ENCODE measurements around the gene ZSWIM5.

Gene ZSWIM5

DNA sequence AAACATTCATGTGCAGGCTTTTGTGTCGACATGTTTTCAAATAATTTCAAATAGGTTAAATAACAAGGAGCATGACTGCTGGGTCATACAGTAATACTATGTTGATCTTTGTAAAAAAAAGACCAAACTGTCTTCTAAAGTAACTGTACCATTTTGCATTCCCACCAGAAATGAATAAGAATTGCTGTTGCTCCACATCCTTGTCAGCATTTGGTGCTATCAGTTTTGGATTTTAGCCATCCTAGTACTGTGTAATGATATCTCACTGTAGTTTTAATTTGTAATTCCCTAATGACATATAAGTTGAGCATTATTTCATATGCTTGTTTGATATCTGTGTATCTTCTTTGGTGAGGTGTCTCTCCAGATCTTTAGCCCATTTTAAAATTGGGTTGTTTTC lies 182.7 kb downstream of the ZSWIM5 start:
- no peak for DNase-seq (ENCODE audit: low read depth)

GRCh38 chr1:45018599-45019230 lies 187.7 kb downstream of the ZSWIM5 start:
- DNase-seq (ENCODE audit: low read depth), result peak; percentile 42

DNA sequence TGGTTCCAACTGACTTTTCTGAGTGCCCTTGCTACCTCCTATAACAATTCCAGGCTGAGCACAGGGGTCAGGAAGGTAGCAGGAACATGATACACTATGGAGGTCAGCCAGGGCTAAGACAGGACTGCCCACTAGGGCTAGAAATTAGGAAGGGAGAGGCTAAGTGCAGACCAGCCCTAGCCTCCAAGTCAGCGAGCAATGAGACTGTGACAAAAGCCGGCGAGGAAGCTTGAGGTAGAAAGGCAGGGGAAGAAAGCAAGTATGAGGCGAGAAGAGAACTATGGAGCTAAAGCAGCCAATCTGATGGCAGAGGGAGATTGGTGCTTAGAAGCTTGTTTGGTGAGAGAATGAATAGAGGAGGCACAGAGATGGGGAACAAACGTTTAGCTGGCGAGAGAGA lies 189.6 kb downstream of the ZSWIM5 start:
- no peak for DNase-seq (ENCODE audit: low read depth)

- DNase-seq (ENCODE audit: low read depth), result no peak
Measured at GRCh38 chr1:45016090-45016697, 190.2 kb downstream of the ZSWIM5 start.

DNA sequence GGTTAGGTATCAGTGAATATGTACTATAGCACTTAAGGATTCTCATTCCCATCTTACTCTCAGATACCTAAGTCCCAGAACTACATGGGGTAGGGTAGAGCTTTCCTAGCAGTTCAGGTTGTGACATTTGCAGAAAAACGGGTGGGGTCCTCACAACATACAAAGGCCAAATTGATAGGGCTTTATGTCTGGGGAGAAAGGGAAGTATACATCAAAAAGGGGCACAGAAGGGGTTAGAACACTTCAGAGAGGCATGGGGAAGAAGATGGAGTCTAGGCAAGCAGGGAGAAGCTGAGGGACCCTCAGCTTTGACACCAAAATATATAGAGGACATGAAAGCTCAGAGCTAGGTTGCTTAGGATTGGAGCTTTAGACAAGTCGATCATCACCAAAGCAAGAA lies 190.7 kb downstream of the ZSWIM5 start:
- DNase-seq (ENCODE audit: low read depth), result no peak

- peak; percentile 72 for DNase-seq (ENCODE audit: low read depth)
Measured at GRCh38 chr1:45014321-45015028, 191.9 kb downstream of the ZSWIM5 start.

DNA sequence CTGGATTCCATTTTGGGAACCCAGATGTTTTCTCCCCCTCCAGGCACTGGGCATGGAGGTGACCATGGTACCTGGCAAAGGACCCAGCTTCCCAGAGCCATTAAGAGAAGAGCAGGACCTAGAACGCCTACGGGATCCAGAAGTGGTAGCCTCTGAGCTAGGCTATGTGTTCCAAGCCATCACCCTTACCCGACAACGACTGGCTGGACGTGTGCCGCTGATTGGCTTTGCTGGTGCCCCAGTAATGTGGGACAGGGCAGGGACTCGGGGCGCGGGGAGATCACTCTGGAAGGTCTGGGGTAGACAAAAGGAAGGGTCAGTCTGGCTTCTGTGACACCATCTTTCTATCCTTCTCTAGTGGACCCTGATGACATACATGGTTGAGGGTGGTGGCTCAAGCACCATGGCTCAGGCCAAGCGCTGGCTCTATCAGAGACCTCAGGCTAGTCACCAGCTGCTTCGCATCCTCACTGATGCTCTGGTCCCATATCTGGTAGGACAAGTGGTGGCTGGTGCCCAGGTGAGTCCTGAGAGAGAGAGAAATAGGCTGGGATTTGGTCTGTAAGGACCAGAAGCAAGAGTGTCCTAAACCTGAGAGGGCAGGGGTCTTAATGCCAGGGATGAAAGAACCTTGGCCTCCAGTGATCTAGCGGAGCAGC lies 192.7 kb downstream of the ZSWIM5 start:
- DNase-seq (ENCODE audit: low read depth), result no peak

GRCh38 chr1:45012639-45013278 lies 193.6 kb downstream of the ZSWIM5 start:
- DNase-seq (ENCODE audit: low read depth), result peak; percentile 25

- DNase-seq (ENCODE audit: low read depth), result peak; percentile 83
Measured at GRCh38 chr1:45011837-45012638, 194.4 kb downstream of the ZSWIM5 start, which contains the start of gene UROD. Gene UROD, plus strand, starts transcription at chr1:45012254. Its CDS starts 12 bp downstream, at chr1:45012266.

DNA sequence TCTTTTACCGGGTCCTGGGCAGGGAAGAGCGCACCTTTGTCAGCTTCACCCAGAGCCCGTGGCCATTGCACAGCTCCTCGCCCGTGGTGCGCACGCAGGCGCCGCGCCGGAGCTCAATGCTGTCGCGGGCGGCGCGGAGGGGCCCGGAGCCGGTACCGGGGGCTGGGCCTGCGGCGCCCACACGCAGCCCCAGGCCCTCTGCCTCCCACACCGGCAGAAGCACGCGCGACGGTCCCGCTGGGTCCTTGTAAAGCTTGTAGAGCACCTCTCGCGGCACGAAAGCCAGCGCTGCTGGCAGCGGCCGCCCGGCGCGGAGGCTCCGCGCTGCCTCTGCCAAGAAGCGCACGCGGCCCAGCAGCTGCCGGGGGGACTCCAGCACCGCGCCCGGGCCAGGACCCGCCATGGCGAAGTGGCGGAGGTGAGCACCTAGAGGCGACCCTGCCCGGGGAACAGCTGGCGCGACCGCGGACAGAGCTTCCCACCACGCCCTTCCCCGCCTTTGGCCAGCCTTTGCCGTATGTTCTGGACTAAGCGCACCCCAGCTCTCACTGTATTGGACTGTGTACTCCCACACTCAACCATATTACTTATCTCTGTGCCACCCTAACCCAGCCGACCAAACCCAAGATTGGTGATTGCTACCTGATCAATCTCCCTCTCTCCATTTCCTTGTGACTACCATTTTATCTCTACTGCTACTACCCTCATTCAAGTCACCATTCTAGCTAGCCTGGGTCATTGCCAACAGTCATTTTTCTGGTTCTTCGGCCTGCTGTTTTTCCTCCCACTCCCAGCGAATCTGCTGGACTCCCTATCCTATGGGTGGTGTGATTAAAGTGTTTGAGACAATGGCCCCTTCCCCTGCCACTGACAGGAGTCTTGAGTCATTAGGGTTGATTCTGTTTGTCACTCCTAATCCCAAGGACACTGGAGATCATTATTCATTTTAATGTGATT lies 195.3 kb downstream of the ZSWIM5 start, which contains the start of gene HECTD3:
HECTD3 (minus strand) TSS at position 470 of the 957 bp plus-strand sequence; CDS start at position 403, 67 bp downstream.
- DNase-seq (ENCODE audit: low read depth), result peak; percentile 52

DNA sequence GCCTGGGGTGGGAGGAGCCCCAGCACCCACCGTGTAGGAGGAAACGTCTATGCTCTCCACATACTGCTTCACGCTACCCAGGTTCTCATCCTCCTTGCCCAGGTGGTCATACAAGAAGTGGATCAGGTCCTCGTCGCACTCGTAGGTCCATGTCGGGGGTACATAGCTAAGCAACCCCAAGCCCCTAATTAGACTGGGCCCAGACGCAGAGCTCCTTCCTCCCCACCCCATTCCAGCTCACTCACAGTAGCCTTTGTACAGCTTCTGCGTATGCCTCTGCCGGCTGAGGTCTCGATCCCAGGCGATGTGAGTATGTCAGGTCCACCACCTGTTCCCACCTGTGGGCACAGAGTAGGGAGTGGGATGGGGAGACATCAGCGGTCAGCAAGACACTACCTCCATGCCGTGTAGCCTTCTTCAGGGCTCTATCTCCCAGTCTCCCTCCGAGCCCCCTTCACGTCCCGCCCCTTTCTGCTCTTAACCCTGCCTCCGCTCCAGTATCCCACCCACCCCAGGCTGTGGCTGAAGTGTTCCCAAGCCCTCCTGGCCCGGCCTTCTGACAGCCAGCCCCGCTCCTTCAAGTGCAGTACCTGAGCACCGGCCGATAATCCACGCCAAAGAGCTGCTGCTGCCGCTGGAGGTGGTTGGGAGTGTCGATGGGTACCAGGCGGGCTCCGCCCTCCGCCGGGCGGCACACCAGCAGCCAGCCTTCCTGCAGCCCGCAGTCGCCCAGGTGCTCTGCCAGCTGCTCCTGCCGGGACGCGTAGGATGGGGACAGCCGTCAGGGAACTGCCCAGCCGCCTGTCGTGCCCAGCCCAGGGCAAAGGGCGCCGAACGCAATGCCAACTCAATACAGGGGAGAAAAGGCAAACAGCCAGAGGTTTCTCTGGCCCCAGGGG lies 196.2 kb downstream of the ZSWIM5 start:
- DNase-seq (ENCODE audit: low read depth), result no peak

GRCh38 chr1:45009296-45009865 lies 197.0 kb downstream of the ZSWIM5 start:
- no peak for DNase-seq (ENCODE audit: low read depth)

DNA sequence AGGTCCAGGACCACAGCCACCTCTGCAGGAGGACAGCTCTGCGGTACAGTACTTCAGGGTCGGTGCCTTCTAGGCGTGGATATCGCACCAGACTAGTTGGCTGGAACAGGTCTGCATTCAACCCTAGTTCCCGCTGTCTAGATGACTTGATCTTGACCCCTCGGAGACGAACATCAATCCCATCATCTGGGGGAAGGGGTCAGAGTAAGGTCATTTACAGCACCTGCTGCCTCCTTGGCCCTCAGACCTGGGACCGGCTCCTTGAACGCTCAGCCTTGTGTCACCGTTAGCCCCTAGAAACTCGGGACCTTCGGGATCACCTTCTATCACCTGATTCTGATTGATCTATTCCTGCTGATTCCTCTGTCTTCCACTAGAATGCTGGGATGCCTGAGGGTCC lies 197.9 kb downstream of the ZSWIM5 start:
- DNase-seq (ENCODE audit: low read depth), result no peak

DNA sequence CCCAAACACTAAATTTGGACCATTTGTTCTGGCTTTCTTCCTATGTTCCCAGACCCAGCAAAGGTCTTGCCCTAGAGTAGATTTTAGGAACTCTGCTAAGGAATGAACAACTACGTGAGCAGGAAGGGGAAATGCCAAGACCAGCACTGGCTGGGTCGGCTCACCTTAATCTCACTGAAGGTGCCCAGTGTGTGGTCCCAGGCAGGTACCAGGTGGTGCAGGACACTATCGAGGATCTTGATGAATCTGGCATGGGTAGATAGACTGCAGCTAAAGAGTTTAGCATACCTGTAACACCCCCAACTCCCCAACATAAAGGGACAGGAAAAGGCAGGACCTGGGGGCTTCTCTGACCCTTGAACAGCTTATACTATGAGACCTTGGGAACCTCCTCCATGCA lies 198.3 kb downstream of the ZSWIM5 start:
- DNase-seq (ENCODE audit: low read depth), result no peak

DNA sequence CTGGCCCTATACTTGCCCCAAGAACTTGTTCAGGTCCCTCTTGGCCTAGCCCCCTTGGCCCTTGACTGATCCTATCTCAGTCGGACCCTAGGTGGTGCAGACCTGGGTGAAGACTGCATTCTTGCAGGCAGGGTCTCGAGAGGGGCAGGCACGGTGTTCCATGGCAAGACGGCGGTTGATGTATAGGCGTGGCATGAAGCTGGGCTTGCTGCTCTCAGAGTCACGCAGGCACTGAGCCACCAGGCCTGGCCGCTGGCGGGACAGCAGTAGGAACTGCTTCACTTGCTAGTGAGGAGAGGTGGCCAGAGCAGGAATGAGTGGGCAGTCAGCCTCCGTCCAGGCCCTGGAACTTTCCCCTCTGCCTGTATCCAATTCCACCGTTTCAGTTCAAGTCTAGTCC lies 199.1 kb downstream of the ZSWIM5 start:
- DNase-seq (ENCODE audit: low read depth), result no peak

DNA sequence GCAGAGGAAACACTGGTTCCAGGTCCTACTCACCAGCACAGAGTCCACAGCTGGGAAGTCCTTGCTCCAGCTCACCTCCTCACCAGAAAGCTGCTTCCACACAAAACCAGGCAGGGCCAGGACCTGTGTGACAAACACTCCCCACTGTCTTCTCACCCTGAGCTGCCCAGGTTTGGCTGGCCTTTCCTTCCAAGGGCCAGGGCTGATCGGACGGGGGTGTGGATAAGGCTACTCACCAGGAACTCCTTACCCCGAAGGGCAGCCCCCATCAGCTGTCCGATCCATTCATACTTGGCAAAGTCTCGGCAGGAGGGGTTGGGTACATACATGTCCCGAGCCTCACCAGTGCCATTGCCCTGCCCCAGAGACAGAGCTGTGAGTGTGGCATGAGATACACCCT lies 200.6 kb downstream of the ZSWIM5 start:
- no peak for DNase-seq (ENCODE audit: low read depth)

DNA sequence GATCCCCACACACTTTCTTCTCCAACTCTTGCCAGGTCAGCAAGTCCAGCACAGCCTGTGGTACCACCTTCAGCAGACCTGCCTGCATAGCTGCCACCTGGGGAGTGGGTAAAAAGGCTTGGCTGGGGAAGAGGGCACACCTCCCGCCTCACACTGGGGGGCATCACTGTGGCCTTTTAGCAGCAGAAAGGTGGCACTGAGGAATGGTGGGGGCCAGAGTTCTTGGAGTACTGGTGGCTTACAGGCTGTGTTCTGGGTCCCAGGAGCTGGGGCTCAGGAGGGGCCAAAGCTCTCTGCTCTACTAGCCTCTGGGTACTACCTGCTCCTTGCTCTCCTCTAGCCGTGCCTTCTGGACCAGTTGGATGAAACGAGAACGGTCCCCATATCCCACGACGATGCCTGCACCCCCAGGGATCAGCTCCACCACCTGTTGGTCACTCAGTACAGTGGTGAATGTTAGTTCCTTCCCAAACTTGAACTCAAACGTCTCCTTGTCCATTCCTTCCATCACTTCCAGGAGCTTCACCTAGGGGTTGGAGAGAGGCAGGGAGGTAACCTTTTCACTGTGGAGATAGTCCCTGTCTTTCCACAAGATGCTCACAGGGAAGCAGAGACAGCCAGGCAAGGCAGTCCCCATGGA lies 202.0 kb downstream of the ZSWIM5 start:
- DNase-seq (ENCODE audit: low read depth), result no peak

DNA sequence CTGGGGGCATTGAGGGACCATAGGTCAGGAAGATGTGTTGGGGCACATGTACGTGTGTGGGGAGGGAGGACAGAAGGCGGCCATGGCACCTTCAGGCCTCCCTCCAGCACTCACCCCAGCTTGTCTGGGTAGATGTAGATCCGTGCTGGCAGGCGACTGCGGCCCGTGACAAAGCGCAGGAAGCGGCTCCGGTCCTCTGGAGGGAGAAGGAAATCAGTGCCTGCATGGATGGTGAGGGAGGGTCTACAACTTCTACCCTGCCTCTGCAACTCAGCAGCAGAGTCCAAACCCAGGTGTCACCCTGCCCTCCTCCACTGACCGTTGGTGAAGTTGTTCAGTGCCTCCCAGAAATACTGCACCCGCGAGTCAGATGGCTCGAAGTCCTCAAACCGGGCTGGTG lies 202.7 kb downstream of the ZSWIM5 start:
- DNase-seq (ENCODE audit: low read depth), result no peak
